Activated CD4-positive, alpha-beta T cell treated with anti-CD3 and anti-CD28 coated beads, Interleukin-2, amount 10 ng/mL, durations not matched to agents 24 days and 14 days (primary cell): Measurements from ENCODE around the gene CCDC102B. TPM values are rescaled to one million over a fixed set of nuclear protein-coding genes. Genes with fewer than 3 reads are reported as not detected.
"Not testable (repeated sequence)": the region's sequence is repeated elsewhere in the genome, so short reads cannot be mapped to it uniquely, and the experiment has no call there.

Experiments
- DNase-seq: peaks from one replicate; pipeline ENCODE4 v3.0.0; 2022
- H3K27ac Mint-ChIP-seq: one replicate; pipeline ENCODE4 v1.8.0; 2022; ENCODE audit warnings: mild to moderate bottlenecking, mixed read lengths
- H3K27me3 Mint-ChIP-seq: one replicate; pipeline ENCODE4 v1.8.0; 2022; ENCODE audit warnings: mixed read lengths
- H3K36me3 Mint-ChIP-seq: one replicate; pipeline ENCODE4 v1.8.0; 2022; ENCODE audit warnings: low read depth, mild to moderate bottlenecking, mixed read lengths
- H3K4me1 Mint-ChIP-seq: one replicate; pipeline ENCODE4 v1.8.0; 2021; ENCODE audit warnings: mixed read lengths
- H3K4me3 Mint-ChIP-seq: one replicate; pipeline ENCODE4 v1.8.0; 2022; ENCODE audit warnings: mild to moderate bottlenecking, moderate library complexity, mixed read lengths
- H3K9me3 Mint-ChIP-seq: one replicate; pipeline ENCODE4 v1.8.0; 2021; ENCODE audit warnings: mixed read lengths
- intact Hi-C: fragments of 100-400 bp; cut with micrococcal nuclease; formaldehyde crosslinking; loops from one replicate; pipeline ENCODE4 v1.15.1; 2023
- total RNA-seq: library from RNA; stranded (reverse); gene quantifications from 2 replicates; pipeline ENCODE4 v1.2.3, GENCODE V29; 2022

CCDC102B gene
- total RNA-seq = 0.58 and 1.1 TPM in 2 replicates

GRCh38 chr18:68797871-68798270, at the start of gene CCDC102B:
Gene CCDC102B (plus strand): TSS chr18:68798080. CDS start chr18:68836764, 38,684 bp downstream.
- Mint-ChIP-seq H3K4me1 (no peaks in the 10 kb centered on the region), H3K27ac (no peak within 1 kb of the TSS), H3K4me3 (no peak within 1 kb of the TSS), H3K36me3 (no peaks in the 10 kb centered on the region), H3K27me3 (no peaks in the 10 kb centered on the region), H3K9me3 (no peaks in the 10 kb centered on the region)
- no peak for DNase-seq
- intact Hi-C loops = no loop called here

- intact Hi-C loops = no loop called here
- H3K9me3 Mint-ChIP-seq = no peaks in the 10 kb centered on the region
- H3K36me3 Mint-ChIP-seq = no peaks in the 10 kb centered on the region
- H3K4me1 Mint-ChIP-seq = no peaks in the 10 kb centered on the region
- no peak overlapping the region for H3K4me3 Mint-ChIP-seq
- no peaks in the 10 kb centered on the region for H3K27me3 Mint-ChIP-seq
- no peak for DNase-seq
- no peak overlapping the region for H3K27ac Mint-ChIP-seq
Measured at GRCh38 chr18:68757126-68757525, 40.8 kb upstream of the CCDC102B start.

GRCh38 chr18:68759308-68759707, 38.6 kb upstream of the CCDC102B start:
- intact Hi-C loops = no loop called here
- no peaks in the 10 kb centered on the region for H3K27me3 Mint-ChIP-seq
- H3K4me1 Mint-ChIP-seq = no peaks in the 10 kb centered on the region
- no peak for DNase-seq
- H3K9me3 Mint-ChIP-seq = no peaks in the 10 kb centered on the region
- H3K4me3 Mint-ChIP-seq = no peak overlapping the region
- H3K27ac Mint-ChIP-seq = no peak overlapping the region
- H3K36me3 Mint-ChIP-seq = no peaks in the 10 kb centered on the region

GRCh38 chr18:68763083-68763482, 34.8 kb upstream of the CCDC102B start:
- Mint-ChIP-seq H3K4me3 (no peak overlapping the region), H3K36me3 (no peaks in the 10 kb centered on the region), H3K9me3 (no peaks in the 10 kb centered on the region), H3K27ac (no peak overlapping the region), H3K4me1 (no peaks in the 10 kb centered on the region), H3K27me3 (no peaks in the 10 kb centered on the region)
- intact Hi-C loops = no loop called here
- no peak for DNase-seq

- Mint-ChIP-seq H3K27ac (no peak overlapping the region), H3K36me3 (no peaks in the 10 kb centered on the region), H3K9me3 (no peaks in the 10 kb centered on the region), H3K4me3 (no peak overlapping the region), H3K27me3 (no peaks in the 10 kb centered on the region), H3K4me1 (no peaks in the 10 kb centered on the region)
- intact Hi-C loops = no loop called here
- no peak for DNase-seq
Measured at GRCh38 chr18:68764016-68764415, 33.9 kb upstream of the CCDC102B start.

- H3K36me3 Mint-ChIP-seq = no peaks in the 10 kb centered on the region
- no peaks in the 10 kb centered on the region for H3K4me1 Mint-ChIP-seq
- H3K9me3 Mint-ChIP-seq = no peaks in the 10 kb centered on the region
- no peak overlapping the region for H3K27ac Mint-ChIP-seq
- DNase-seq = no peak
- no peaks in the 10 kb centered on the region for H3K27me3 Mint-ChIP-seq
- intact Hi-C loops = no loop called here
- H3K4me3 Mint-ChIP-seq = no peak overlapping the region
Measured at GRCh38 chr18:68766433-68766832, 31.4 kb upstream of the CCDC102B start.

- intact Hi-C loops = no loop called here
- H3K36me3 Mint-ChIP-seq = no peaks in the 10 kb centered on the region
- no peaks in the 10 kb centered on the region for H3K4me1 Mint-ChIP-seq
- no peak overlapping the region for H3K4me3 Mint-ChIP-seq
- no peaks in the 10 kb centered on the region for H3K27me3 Mint-ChIP-seq
- DNase-seq = no peak
- no peaks in the 10 kb centered on the region for H3K9me3 Mint-ChIP-seq
- no peak overlapping the region for H3K27ac Mint-ChIP-seq
Measured at GRCh38 chr18:68769461-68769860, 28.4 kb upstream of the CCDC102B start.

- Mint-ChIP-seq H3K36me3 (no peaks in the 10 kb centered on the region), H3K4me3 (no peak overlapping the region), H3K4me1 (no peaks in the 10 kb centered on the region), H3K27me3 (no peaks in the 10 kb centered on the region), H3K27ac (no peak overlapping the region), H3K9me3 (no peaks in the 10 kb centered on the region)
- no peak for DNase-seq
- intact Hi-C loops = no loop called here
Measured at GRCh38 chr18:68772268-68772667, 25.6 kb upstream of the CCDC102B start.

GRCh38 chr18:68778280-68778886, 19.5 kb upstream of the CCDC102B start:
- H3K4me3 Mint-ChIP-seq = no peak overlapping the region

GRCh38 chr18:68779169-68779568, 18.7 kb upstream of the CCDC102B start:
- H3K4me3 Mint-ChIP-seq = no peak overlapping the region
- no peaks in the 10 kb centered on the region for H3K27me3 Mint-ChIP-seq
- no peaks in the 10 kb centered on the region for H3K4me1 Mint-ChIP-seq
- no peaks in the 10 kb centered on the region for H3K36me3 Mint-ChIP-seq
- H3K27ac Mint-ChIP-seq = no peak overlapping the region
- intact Hi-C loops = no loop called here
- H3K9me3 Mint-ChIP-seq = no peaks in the 10 kb centered on the region
- DNase-seq = no peak

More at GRCh38 chr18:68778280-68778886, 19.5 kb upstream of the CCDC102B start:
- H3K27me3 Mint-ChIP-seq = no peaks in the 10 kb centered on the region
- no peak for DNase-seq
- H3K27ac Mint-ChIP-seq = no peak overlapping the region
- intact Hi-C loops = no loop called here
- no peaks in the 10 kb centered on the region for H3K36me3 Mint-ChIP-seq
- no peaks in the 10 kb centered on the region for H3K9me3 Mint-ChIP-seq
- H3K4me1 Mint-ChIP-seq = no peaks in the 10 kb centered on the region

GRCh38 chr18:68780802-68781635, 16.9 kb upstream of the CCDC102B start:
- Mint-ChIP-seq H3K27ac (no peak overlapping the region), H3K36me3 (no peaks in the 10 kb centered on the region), H3K4me1 (no peaks in the 10 kb centered on the region), H3K4me3 (no peak overlapping the region), H3K9me3 (no peaks in the 10 kb centered on the region), H3K27me3 (no peaks in the 10 kb centered on the region)
- DNase-seq = no peak
- intact Hi-C loops = no loop called here

- H3K4me1 Mint-ChIP-seq = no peaks in the 10 kb centered on the region
- no peaks in the 10 kb centered on the region for H3K36me3 Mint-ChIP-seq
- H3K4me3 Mint-ChIP-seq = no peak overlapping the region
- intact Hi-C loops = no loop called here
- no peak overlapping the region for H3K27ac Mint-ChIP-seq
- DNase-seq = no peak
- no peaks in the 10 kb centered on the region for H3K9me3 Mint-ChIP-seq
- no peaks in the 10 kb centered on the region for H3K27me3 Mint-ChIP-seq
Measured at GRCh38 chr18:68783506-68783905, 14.4 kb upstream of the CCDC102B start.

- H3K4me1 Mint-ChIP-seq = no peaks in the 10 kb centered on the region
- no peak overlapping the region for H3K27ac Mint-ChIP-seq
- no peaks in the 10 kb centered on the region for H3K9me3 Mint-ChIP-seq
- intact Hi-C loops = no loop called here
- H3K27me3 Mint-ChIP-seq = no peaks in the 10 kb centered on the region
- no peaks in the 10 kb centered on the region for H3K36me3 Mint-ChIP-seq
- no peak for DNase-seq
- no peak overlapping the region for H3K4me3 Mint-ChIP-seq
Measured at GRCh38 chr18:68784071-68784470, 13.8 kb upstream of the CCDC102B start.

GRCh38 chr18:68790290-68790689, 7.6 kb upstream of the CCDC102B start:
- H3K9me3 Mint-ChIP-seq, H3K27me3 Mint-ChIP-seq, H3K4me3 Mint-ChIP-seq, H3K4me1 Mint-ChIP-seq, DNase-seq, H3K36me3 Mint-ChIP-seq, H3K27ac Mint-ChIP-seq, intact Hi-C loops: not testable (repeated sequence)
